Vagina (tissue), 2 donors: ENCODE results near the gene ITK. TPM values are rescaled to one million over a fixed set of nuclear protein-coding genes. Genes with fewer than 3 reads are reported as not detected.
A peak's percentile ranks its signal among the peaks of the same experiment; 100 is the strongest.

Experiments used
- DNase-seq, 2 donors: peaks; one replicate each; pipeline ENCODE4 v3.0.0-alpha.2; 2017; ENCODE audit errors: extremely low spot score in 2 of 2
- H3K27ac ChIP-seq: fragments of 200-600 bp; sonication (generic); one replicate; pipeline ENCODE4 v1.5.1; 2019
- H3K27me3 ChIP-seq: fragments of 200-600 bp; sonication (generic); one replicate; pipeline ENCODE4 v1.5.1; 2019
- H3K36me3 ChIP-seq, 2 donors: fragments of 200-600 bp; sonication (generic); one replicate each; pipeline ENCODE4 v1.5.1; 2017 to 2019
- H3K4me1 ChIP-seq: fragments of 200-600 bp; sonication (generic); one replicate; pipeline ENCODE4 v1.5.1; 2019
- H3K4me3 ChIP-seq, 2 donors: fragments of 200-600 bp; sonication (generic); 1 replicate in 1 of 2; 2 replicates in 1 of 2; pipeline ENCODE4 v1.5.1; 2016 to 2019
- H3K9me3 ChIP-seq: fragments of 200-600 bp; sonication (generic); one replicate; pipeline ENCODE4 v1.5.1; 2019
- POLR2A ChIP-seq, 2 donors: fragments of 450-650 bp; IDR thresholded peaks; one replicate each; pipeline ENCODE4 v1.6.1; 2017; ENCODE audit warnings: antibody characterized with exemption in 2 of 2, mild to moderate bottlenecking in 2 of 2, moderate library complexity in 2 of 2
- POLR2AphosphoS5 ChIP-seq, 2 donors: sonication (generic); formaldehyde crosslinking; IDR thresholded peaks; one replicate each; pipeline ENCODE4 v1.9.0; 2017; ENCODE audit warnings: antibody characterized with exemption in 2 of 2, mild to moderate bottlenecking in 2 of 2, low read depth in 1 of 2; ENCODE audit not compliant: insufficient read depth in 1 of 2
- intact Hi-C: fragments of 100-400 bp; cut with DNase I; formaldehyde crosslinking; loops from one replicate; pipeline ENCODE4 v1.15.1; 2023
- total RNA-seq: library from RNA; depleted of rRNA; stranded (reverse); fragments of >200 nt; gene quantifications from one replicate; pipeline ENCODE4 v1.2.3, GENCODE V29; 2016
- TF ChIP-seq, protein P1 (sequence below), 3 experiments: fragments of 450-650 bp in 2 of 3; fragments of 200-600 bp in 1 of 3; sonication (generic) in 1 of 3; IDR thresholded peaks; one replicate each; pipeline ENCODE4 v1.5.1; 2017 to 2019; ENCODE audit warnings: antibody characterized with exemption in 3 of 3, mild to moderate bottlenecking in 2 of 3, moderate library complexity in 2 of 3

ITK gene
- total RNA-seq, 1 donor from 2014 or later = 15.7 TPM

DNA sequence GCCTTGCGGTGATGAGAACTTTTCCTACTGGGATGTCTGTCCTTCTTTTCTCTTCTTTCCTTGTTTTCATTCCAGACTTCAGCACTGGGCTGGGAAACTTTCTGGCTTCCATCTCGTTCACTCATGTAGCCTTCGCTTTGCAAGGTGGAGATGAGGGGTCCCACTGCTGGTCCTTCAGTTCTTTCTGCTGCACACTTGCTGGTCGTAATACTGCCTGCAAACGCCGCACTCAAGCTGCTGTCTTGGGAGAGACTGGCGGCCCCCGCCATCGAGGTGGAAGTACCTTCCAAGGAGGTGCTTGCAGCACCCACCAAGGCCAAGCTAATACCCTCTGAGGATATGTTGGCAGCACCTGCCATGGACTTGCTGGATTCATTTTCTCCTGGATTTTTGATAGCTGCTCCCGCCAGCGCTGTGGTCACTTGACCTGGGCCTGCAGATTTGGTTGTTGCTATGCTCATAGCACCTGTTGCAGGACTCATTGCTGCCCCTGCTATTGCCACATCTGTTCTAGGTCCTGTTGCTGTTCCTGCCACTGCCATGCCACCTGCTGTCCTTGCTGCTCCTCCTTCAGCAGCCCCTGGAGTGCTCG lies 17.6 kb upstream of the ITK start:
- DNase-seq = peak in 1 of 2 donors; percentile 67
- Histone ChIP-seq H3K36me3 (no peaks in the 10 kb centered on the region), H3K27ac (no peak overlapping the region), H3K27me3 (no peaks in the 10 kb centered on the region), H3K4me1 (no peaks in the 10 kb centered on the region), H3K4me3 (no peak overlapping the region), H3K9me3 (no peaks in the 10 kb centered on the region)
- intact Hi-C loops = no loop called here
- TF ChIP-seq POLR2A (IDR thresholded peaks at IDR 0.05) (no peak), POLR2AphosphoS5 (IDR thresholded peaks at IDR 0.05; ENCODE audit: insufficient read depth in 1 of 2, low read depth in 1 of 2) (no peak)
- TF ChIP-seq, protein P1, sequence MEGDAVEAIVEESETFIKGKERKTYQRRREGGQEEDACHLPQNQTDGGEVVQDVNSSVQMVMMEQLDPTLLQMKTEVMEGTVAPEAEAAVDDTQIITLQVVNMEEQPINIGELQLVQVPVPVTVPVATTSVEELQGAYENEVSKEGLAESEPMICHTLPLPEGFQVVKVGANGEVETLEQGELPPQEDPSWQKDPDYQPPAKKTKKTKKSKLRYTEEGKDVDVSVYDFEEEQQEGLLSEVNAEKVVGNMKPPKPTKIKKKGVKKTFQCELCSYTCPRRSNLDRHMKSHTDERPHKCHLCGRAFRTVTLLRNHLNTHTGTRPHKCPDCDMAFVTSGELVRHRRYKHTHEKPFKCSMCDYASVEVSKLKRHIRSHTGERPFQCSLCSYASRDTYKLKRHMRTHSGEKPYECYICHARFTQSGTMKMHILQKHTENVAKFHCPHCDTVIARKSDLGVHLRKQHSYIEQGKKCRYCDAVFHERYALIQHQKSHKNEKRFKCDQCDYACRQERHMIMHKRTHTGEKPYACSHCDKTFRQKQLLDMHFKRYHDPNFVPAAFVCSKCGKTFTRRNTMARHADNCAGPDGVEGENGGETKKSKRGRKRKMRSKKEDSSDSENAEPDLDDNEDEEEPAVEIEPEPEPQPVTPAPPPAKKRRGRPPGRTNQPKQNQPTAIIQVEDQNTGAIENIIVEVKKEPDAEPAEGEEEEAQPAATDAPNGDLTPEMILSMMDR (IDR thresholded peaks at IDR 0.05) = no peak

- no peak for DNase-seq
- no peak overlapping the region for H3K27ac ChIP-seq
- no peaks in the 10 kb centered on the region for H3K4me1 ChIP-seq
- H3K4me3 ChIP-seq = no peak overlapping the region
- H3K9me3 ChIP-seq = no peaks in the 10 kb centered on the region
- H3K36me3 ChIP-seq = no peaks in the 10 kb centered on the region
- no peaks in the 10 kb centered on the region for H3K27me3 ChIP-seq
- intact Hi-C loops = no loop called here
- TF ChIP-seq, protein P1 (IDR thresholded peaks at IDR 0.05) = no peak
- TF ChIP-seq POLR2AphosphoS5 (IDR thresholded peaks at IDR 0.05; ENCODE audit: insufficient read depth in 1 of 2, low read depth in 1 of 2) = no peak
- no peak for TF ChIP-seq POLR2A (IDR thresholded peaks at IDR 0.05)
These were observed 16.1 kb upstream of the ITK start for GRCh38 chr5:157164521-157164920.

DNA sequence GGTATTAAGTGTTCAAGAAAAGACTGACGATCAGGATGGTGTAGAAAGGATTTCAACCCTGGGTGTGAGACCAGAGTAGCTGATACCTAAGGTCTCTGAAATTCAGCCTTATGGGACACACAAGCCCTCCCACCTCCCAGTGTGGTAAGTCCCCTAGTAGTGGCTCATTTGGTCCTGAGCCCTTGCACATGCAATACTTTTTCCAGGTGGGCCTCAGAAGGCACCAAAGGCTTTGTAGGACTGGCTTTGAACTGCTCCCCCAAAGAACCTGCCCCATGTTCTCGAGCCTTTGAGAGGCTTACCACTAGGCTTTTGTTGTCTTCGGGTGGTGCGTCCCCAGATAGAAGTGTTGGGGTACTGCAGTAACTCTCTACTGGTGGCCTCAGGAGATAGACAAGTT lies 15.4 kb upstream of the ITK start:
- Histone ChIP-seq H3K4me3 (no peak overlapping the region), H3K36me3 (no peaks in the 10 kb centered on the region), H3K4me1 (no peaks in the 10 kb centered on the region), H3K27ac (no peak overlapping the region), H3K27me3 (no peaks in the 10 kb centered on the region), H3K9me3 (no peaks in the 10 kb centered on the region)
- intact Hi-C loops = no loop called here
- no peak for DNase-seq
- TF ChIP-seq, protein P1 (IDR thresholded peaks at IDR 0.05) = no peak
- TF ChIP-seq POLR2A (IDR thresholded peaks at IDR 0.05) (no peak), POLR2AphosphoS5 (IDR thresholded peaks at IDR 0.05; ENCODE audit: insufficient read depth in 1 of 2, low read depth in 1 of 2) (no peak)

DNA sequence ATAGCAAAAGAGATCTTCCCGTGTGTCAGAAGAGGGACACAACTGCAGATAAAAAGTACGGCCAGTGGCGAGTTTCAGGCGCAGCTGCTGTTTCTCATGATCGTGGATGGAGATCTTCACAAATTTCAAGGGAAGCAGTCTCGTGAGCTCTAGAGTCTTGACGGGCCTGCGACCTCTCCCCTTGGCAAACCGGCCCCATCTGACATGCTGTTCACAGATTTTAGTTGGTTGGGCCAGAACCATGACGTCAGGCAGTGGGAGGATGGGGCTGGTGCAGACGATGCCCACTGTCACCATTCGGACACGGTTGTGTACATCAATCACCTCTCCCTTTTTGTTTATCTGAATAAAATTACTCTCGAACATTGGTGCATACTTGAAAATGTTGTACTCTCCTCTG lies 15.0 kb upstream of the ITK start:
- Histone ChIP-seq H3K27me3 (no peaks in the 10 kb centered on the region), H3K36me3 (no peaks in the 10 kb centered on the region), H3K9me3 (no peaks in the 10 kb centered on the region), H3K27ac (no peak overlapping the region), H3K4me3 (no peak overlapping the region), H3K4me1 (no peaks in the 10 kb centered on the region)
- intact Hi-C loops = no loop called here
- TF ChIP-seq POLR2AphosphoS5 (IDR thresholded peaks at IDR 0.05; ENCODE audit: insufficient read depth in 1 of 2, low read depth in 1 of 2) (no peak), POLR2A (IDR thresholded peaks at IDR 0.05) (no peak)
- TF ChIP-seq, protein P1 (IDR thresholded peaks at IDR 0.05) = no peak
- no peak for DNase-seq
